CD14-positive monocyte (primary cell): ENCODE results near the gene CHRNE. TPM values are rescaled to one million over a fixed set of nuclear protein-coding genes. Genes with fewer than 3 reads are reported as not detected.

ENCODE experiments used
- DNase-seq, 3 donors: peaks; one replicate each; pipeline ENCODE4 v3.0.0-alpha.2; 2011 to 2022
- H2AFZ ChIP-seq: 2 replicates; pipeline ENCODE4 v1.6.0; 2012; ENCODE audit warnings: mild to moderate bottlenecking, low read depth, low read length, inconsistent platforms; ENCODE audit not compliant: insufficient read depth, poor library complexity, severe bottlenecking
- H3K27ac ChIP-seq, 2 donors: 1 replicate in 1 of 2; 2 replicates in 1 of 2; pipeline ENCODE4 v1.5.1; 2012 to 2013; ENCODE audit warnings: low read length in 2 of 2, control low read depth in 1 of 2, inconsistent platforms in 1 of 2, low read depth in 1 of 2, mild to moderate bottlenecking in 1 of 2
- H3K27me3 ChIP-seq, 2 donors: one replicate each; pipeline versions ENCODE4 v1.6.0 to v1.6.1; 2011 to 2013; ENCODE audit warnings: low read length in 2 of 2; ENCODE audit not compliant: control insufficient read depth in 2 of 2, insufficient read depth in 2 of 2
- H3K36me3 ChIP-seq, 2 donors: replicated peaks in 1 of 2; 1 replicate in 1 of 2; 2 replicates in 1 of 2; pipeline versions ENCODE4 v1.5.1 to v1.6.1; 2012 to 2013; ENCODE audit warnings: low read length in 2 of 2, control low read depth in 1 of 2, inconsistent platforms in 1 of 2, mild to moderate bottlenecking in 1 of 2; ENCODE audit not compliant: insufficient read depth in 2 of 2, control insufficient read depth in 1 of 2
- H3K4me1 ChIP-seq, 2 donors: 1 replicate in 1 of 2; 2 replicates in 1 of 2; pipeline versions ENCODE4 v1.5.1 to v1.6.1; 2012 to 2013; ENCODE audit warnings: low read length in 2 of 2, control low read depth in 1 of 2, inconsistent platforms in 1 of 2, mild to moderate bottlenecking in 1 of 2, moderate library complexity in 1 of 2; ENCODE audit not compliant: insufficient read depth in 2 of 2, control insufficient read depth in 1 of 2
- H3K4me2 ChIP-seq: replicated peaks from 2 replicates; pipeline ENCODE3; 2012; ENCODE audit warnings: low read length, moderate library complexity, mild to moderate bottlenecking; ENCODE audit not compliant: poor library complexity, severe bottlenecking; ENCODE audit errors: extremely low read depth
- H3K4me3 ChIP-seq, 3 experiments: fragments of 200-600 bp in 1 of 3; sonication (generic) in 1 of 3; replicated peaks in 1 of 3; 1 replicate in 2 of 3; 2 replicates in 1 of 3; pipeline ENCODE4 v1.5.1; 2011 to 2013; ENCODE audit warnings: low read length in 3 of 3, mild to moderate bottlenecking in 3 of 3, control low read depth in 2 of 3, low read depth in 2 of 3, inconsistent platforms in 1 of 3, moderate library complexity in 1 of 3
- H3K79me2 ChIP-seq: 2 replicates; pipeline ENCODE4 v1.6.0; 2012; ENCODE audit warnings: mild to moderate bottlenecking, control low read depth, inconsistent platforms, low read length, moderate library complexity; ENCODE audit not compliant: insufficient read depth
- H3K9ac ChIP-seq: 2 replicates; pipeline ENCODE4 v1.6.0; 2017; ENCODE audit warnings: low read length, mild to moderate bottlenecking; ENCODE audit not compliant: insufficient read depth, poor library complexity, severe bottlenecking
- H3K9me3 ChIP-seq, 2 donors: replicated peaks in 1 of 2; 1 replicate in 1 of 2; 2 replicates in 1 of 2; pipeline versions ENCODE4 v1.5.1 to v1.6.1; 2012 to 2013; ENCODE audit warnings: low read length in 2 of 2, control low read depth in 1 of 2; ENCODE audit not compliant: control insufficient read depth in 1 of 2, insufficient read depth in 1 of 2
- H4K20me1 ChIP-seq: 2 replicates; pipeline ENCODE4 v1.6.0; 2012; ENCODE audit warnings: mild to moderate bottlenecking, low read length, control low read depth, moderate library complexity; ENCODE audit not compliant: insufficient read depth
- H3K27ac Mint-ChIP-seq, 7 donors: one replicate each; pipeline ENCODE4 v1.8.0; 2020; ENCODE audit warnings: mild to moderate bottlenecking in 7 of 7, mixed read lengths in 7 of 7, moderate library complexity in 6 of 7, inconsistent platforms in 2 of 7
- H3K27me3 Mint-ChIP-seq, 3 donors: one replicate each; pipeline ENCODE4 v1.8.0; 2021 to 2022; ENCODE audit warnings: low read depth in 3 of 3, mild to moderate bottlenecking in 3 of 3, mixed read lengths in 3 of 3, moderate library complexity in 3 of 3, inconsistent platforms in 1 of 3
- H3K36me3 Mint-ChIP-seq, 2 donors: one replicate each; pipeline ENCODE4 v1.8.0; 2020; ENCODE audit warnings: mixed read lengths in 2 of 2, inconsistent platforms in 1 of 2, mild to moderate bottlenecking in 1 of 2
- H3K4me1 Mint-ChIP-seq: one replicate; pipeline ENCODE4 v1.8.0; 2020; ENCODE audit warnings: mild to moderate bottlenecking, mixed read lengths
- H3K4me3 Mint-ChIP-seq, 2 donors: one replicate each; pipeline ENCODE4 v1.8.0; 2020; ENCODE audit warnings: mild to moderate bottlenecking in 2 of 2, mixed read lengths in 2 of 2, moderate library complexity in 1 of 2
- H3K9me3 Mint-ChIP-seq, 7 donors: one replicate each; pipeline ENCODE4 v1.8.0; 2020 to 2022; ENCODE audit warnings: mixed read lengths in 7 of 7, mild to moderate bottlenecking in 6 of 7, moderate library complexity in 6 of 7, inconsistent platforms in 2 of 7
- WGBS: methylation state at CpG from one replicate; pipeline ENCODE4 v1.1.5; 2013; ENCODE audit warnings: missing lambda C conversion rate; ENCODE audit not compliant: insufficient coverage; 5-methylcytosine and 5-hydroxymethylcytosine counted together
- intact Hi-C, 2 donors: fragments of 100-400 bp; cut with micrococcal nuclease; formaldehyde crosslinking; loops; one replicate each; pipeline versions ENCODE4 v1.15.0 to v1.15.1; 2023
- polyA plus RNA-seq, 3 donors: library from polyadenylated mRNA; depleted of rRNA in 1 of 3; unstranded in 2 of 3; stranded (reverse) in 1 of 3; fragments of 300-500 nt in 2 of 3; fragments of >200 nt in 1 of 3; fragmentation: Illumina TruSeq in 2 of 3; gene quantifications; 1 replicate in 2 of 3; 2 replicates in 1 of 3; pipeline ENCODE4 v1.2.3, GENCODE V29; 2012 to 2021
- TF ChIP-seq, protein P1 (sequence below): fragments of 200-600 bp; IDR thresholded peaks from one replicate; pipeline ENCODE4 v1.8.0; 2022; ENCODE audit warnings: antibody characterized with exemption, mild to moderate bottlenecking

The CHRNE gene
- polyA plus RNA-seq, 3 donors: 0.54 to 12.6 (median 2.1) TPM

DNA sequence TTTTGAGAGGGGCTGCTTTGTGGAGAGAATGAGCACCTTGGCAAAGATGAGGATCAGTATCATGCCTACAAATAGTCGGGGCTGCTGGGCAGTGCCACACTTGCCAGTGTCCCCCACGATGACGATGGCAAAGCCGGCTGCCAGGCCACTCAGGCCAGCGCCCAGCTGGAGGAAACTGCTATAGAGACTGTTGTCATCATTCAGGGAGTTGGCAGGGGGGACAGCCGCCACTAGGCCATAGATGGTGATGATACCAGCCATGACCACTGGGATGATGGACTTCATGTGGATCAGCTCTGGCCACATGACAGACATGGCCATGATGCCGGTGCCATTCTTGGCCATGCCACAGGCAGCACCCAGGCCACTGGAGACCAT is 46.0 kb downstream of the CHRNE start:
- Histone ChIP-seq H3K36me3 (peaks cover 21 to 43% of the 10 kb centered on the region in 2 donors), H3K4me1 (peaks cover 13 to 23% of the 10 kb centered on the region in 2 donors), H3K4me2 (no peak overlapping the region), H2AFZ (no peak overlapping the region), H4K20me1 (peaks cover 38% of the 10 kb centered on the region), H3K9ac (no peak overlapping the region), H3K27me3 (no peaks in the 10 kb centered on the region), H3K9me3 (no peaks in the 10 kb centered on the region), H3K79me2 (peaks cover 33% of the 10 kb centered on the region), H3K4me3 (no peak overlapping the region), H3K27ac (no peak overlapping the region)
- DNase-seq: no peak
- Mint-ChIP-seq H3K4me3 (no peak overlapping the region), H3K27me3 (peaks cover 2 to 6% (median 5%) of the 10 kb centered on the region in 3 donors), H3K4me1 (peaks cover 24% of the 10 kb centered on the region), H3K36me3 (peaks cover 52 to 57% of the 10 kb centered on the region in 2 donors), H3K27ac (peak overlapping the region in 3 of 7 donors; percentile 42 to 80 (median 50)), H3K9me3 (no peaks in the 10 kb centered on the region)
- WGBS: 97% methylated on average over 7 of the region's 7 CpGs
- TF ChIP-seq, protein P1, sequence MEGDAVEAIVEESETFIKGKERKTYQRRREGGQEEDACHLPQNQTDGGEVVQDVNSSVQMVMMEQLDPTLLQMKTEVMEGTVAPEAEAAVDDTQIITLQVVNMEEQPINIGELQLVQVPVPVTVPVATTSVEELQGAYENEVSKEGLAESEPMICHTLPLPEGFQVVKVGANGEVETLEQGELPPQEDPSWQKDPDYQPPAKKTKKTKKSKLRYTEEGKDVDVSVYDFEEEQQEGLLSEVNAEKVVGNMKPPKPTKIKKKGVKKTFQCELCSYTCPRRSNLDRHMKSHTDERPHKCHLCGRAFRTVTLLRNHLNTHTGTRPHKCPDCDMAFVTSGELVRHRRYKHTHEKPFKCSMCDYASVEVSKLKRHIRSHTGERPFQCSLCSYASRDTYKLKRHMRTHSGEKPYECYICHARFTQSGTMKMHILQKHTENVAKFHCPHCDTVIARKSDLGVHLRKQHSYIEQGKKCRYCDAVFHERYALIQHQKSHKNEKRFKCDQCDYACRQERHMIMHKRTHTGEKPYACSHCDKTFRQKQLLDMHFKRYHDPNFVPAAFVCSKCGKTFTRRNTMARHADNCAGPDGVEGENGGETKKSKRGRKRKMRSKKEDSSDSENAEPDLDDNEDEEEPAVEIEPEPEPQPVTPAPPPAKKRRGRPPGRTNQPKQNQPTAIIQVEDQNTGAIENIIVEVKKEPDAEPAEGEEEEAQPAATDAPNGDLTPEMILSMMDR: no peak
- intact Hi-C loops: no loop called here

DNA sequence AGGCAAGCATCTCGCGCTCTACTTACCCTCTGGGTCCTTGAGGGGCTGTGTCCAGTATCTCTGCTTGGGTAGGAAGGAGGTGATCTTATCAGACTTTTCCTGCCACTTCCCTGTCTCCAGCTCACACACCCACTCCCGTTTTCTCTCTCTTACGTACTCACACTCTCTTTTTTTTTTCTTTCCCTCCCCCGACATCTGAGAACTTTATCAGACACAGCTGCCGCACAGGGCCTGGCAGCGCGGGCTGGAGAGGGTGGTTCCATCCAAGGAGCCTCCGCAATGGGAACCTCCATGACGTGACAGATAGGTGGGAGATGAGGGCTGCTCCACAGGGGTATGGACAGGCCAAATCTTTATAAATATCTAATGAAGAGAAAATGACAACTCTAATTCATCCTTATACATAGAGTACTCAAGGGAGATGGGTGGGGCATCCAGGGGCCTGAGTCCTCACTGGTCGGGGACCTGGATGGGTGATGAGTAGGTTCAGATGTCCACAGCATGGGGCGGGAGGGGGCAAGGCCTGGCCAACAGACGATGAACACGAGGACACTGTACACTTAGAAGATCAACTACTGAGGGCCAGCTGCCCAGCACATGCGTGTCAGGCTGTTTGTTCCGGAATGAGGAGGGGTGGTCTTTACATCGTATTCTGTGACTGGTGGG is 46.5 kb downstream of the CHRNE start:
- TF ChIP-seq, protein P1: no peak
- no peaks in the 10 kb centered on the region for H3K9me3 Mint-ChIP-seq
- peak overlapping the region in 5 of 7 donors; percentile 7 to 59 (median 50) for H3K27ac Mint-ChIP-seq
- peaks cover 53 to 54% of the 10 kb centered on the region in 2 donors for H3K36me3 Mint-ChIP-seq
- H3K4me1 Mint-ChIP-seq: peaks cover 30% of the 10 kb centered on the region
- intact Hi-C loops: no loop called here
- Histone ChIP-seq H3K9me3 (no peaks in the 10 kb centered on the region), H3K4me2 (no peak overlapping the region), H3K4me3 (no peak overlapping the region), H3K27me3 (no peaks in the 10 kb centered on the region), H3K4me1 (peaks cover 18 to 29% of the 10 kb centered on the region in 2 donors), H3K27ac (no peak overlapping the region), H3K9ac (no peak overlapping the region), H2AFZ (no peak overlapping the region), H4K20me1 (peaks cover 38% of the 10 kb centered on the region), H3K79me2 (peaks cover 29% of the 10 kb centered on the region), H3K36me3 (peaks cover 21 to 43% of the 10 kb centered on the region in 2 donors)
- WGBS: 100% methylated on average over 2 of the region's 17 CpGs
- peaks cover 2 to 7% (median 6%) of the 10 kb centered on the region in 3 donors for H3K27me3 Mint-ChIP-seq
- DNase-seq: no peak
- H3K4me3 Mint-ChIP-seq: no peak overlapping the region
